DMS153 treated with DMSO at 0.1 percent for 48 hours (cell line): Measurements from ENCODE around the gene CAMKV.
"Not testable (repeated sequence)": the region's sequence is repeated elsewhere in the genome, so short reads cannot be mapped to it uniquely, and the experiment has no call there.

Experiments
- DNase-seq: peaks from one replicate; lab custom pipeline; 2025; ENCODE audit not compliant: unreplicated experiment; lab: John Stamatoyannopoulos, UW

CAMKV gene

GRCh38 chr3:49869525-49870126, at the start of gene CAMKV:
Gene CAMKV, minus strand, starts transcription at chr3:49869906. Its CDS starts 7,518 bp downstream, at chr3:49862388.
- no peak for DNase-seq

- DNase-seq, result not testable (repeated sequence)
Observed at GRCh38 chr3:49917806-49918590, 48.3 kb upstream of the CAMKV start.

- no peak for DNase-seq
Observed at GRCh38 chr3:49916686-49917085, 47.0 kb upstream of the CAMKV start.

- DNase-seq, result no peak
Observed at GRCh38 chr3:49914906-49915305, 45.2 kb upstream of the CAMKV start.

- no peak for DNase-seq
Observed at GRCh38 chr3:49912881-49913281, 43.2 kb upstream of the CAMKV start.

GRCh38 chr3:49911611-49912010, 41.9 kb upstream of the CAMKV start:
- DNase-seq, result no peak

GRCh38 chr3:49911124-49911420, 41.4 kb upstream of the CAMKV start:
- DNase-seq, result no peak

- no peak for DNase-seq
Observed at GRCh38 chr3:49910409-49911123, 40.9 kb upstream of the CAMKV start.

- DNase-seq, result no peak
Observed at GRCh38 chr3:49908373-49909199, 38.9 kb upstream of the CAMKV start.

GRCh38 chr3:49906073-49906743, 36.5 kb upstream of the CAMKV start:
- DNase-seq, result no peak

- DNase-seq, result not testable (repeated sequence)
Observed at GRCh38 chr3:49904448-49904847, 34.7 kb upstream of the CAMKV start.

- DNase-seq, result peak; percentile 37
Observed at GRCh38 chr3:49903451-49904424, 34.0 kb upstream of the CAMKV start, which contains the start of gene MST1R. Gene MST1R, minus strand, starts transcription at chr3:49903873. Its CDS starts 264 bp downstream, at chr3:49903609.

- no peak for DNase-seq
Observed at GRCh38 chr3:49902511-49903345, 33.0 kb upstream of the CAMKV start.

- no peak for DNase-seq
Observed at GRCh38 chr3:49901366-49902339, 31.9 kb upstream of the CAMKV start.

GRCh38 chr3:49900491-49901153, 30.9 kb upstream of the CAMKV start:
- no peak for DNase-seq

- DNase-seq, result no peak
Observed at GRCh38 chr3:49899815-49900214, 30.1 kb upstream of the CAMKV start.

GRCh38 chr3:49898991-49899390, 29.3 kb upstream of the CAMKV start:
- DNase-seq, result no peak
